NCI-H82 (cell line): ENCODE data around the gene TSPOAP1.

Experiments
- DNase-seq: peaks from one replicate; lab custom pipeline; 2025; lab: John Stamatoyannopoulos, UW

The TSPOAP1 gene

GRCh38 chr17:58363457-58364185 is 35.0 kb upstream of the TSPOAP1 start:
- no peak for DNase-seq

GRCh38 chr17:58362368-58363014 is 33.9 kb upstream of the TSPOAP1 start:
- no peak for DNase-seq

- no peak for DNase-seq
Measured at GRCh38 chr17:58360296-58361063, 31.9 kb upstream of the TSPOAP1 start.

- DNase-seq: no peak
Measured at GRCh38 chr17:58358408-58359172, 30.0 kb upstream of the TSPOAP1 start.

GRCh38 chr17:58357312-58358297 is 29.0 kb upstream of the TSPOAP1 start:
- no peak for DNase-seq

- DNase-seq: no peak
Measured at GRCh38 chr17:58356231-58356630, 27.6 kb upstream of the TSPOAP1 start.

- DNase-seq: no peak
Measured at GRCh38 chr17:58354541-58355216, 26.1 kb upstream of the TSPOAP1 start.

- DNase-seq: no peak
Measured at GRCh38 chr17:58353389-58353825, 24.8 kb upstream of the TSPOAP1 start.

- peak; percentile 65 for DNase-seq
Measured at GRCh38 chr17:58352596-58353388, 24.2 kb upstream of the TSPOAP1 start.

- peak; percentile 98 for DNase-seq
Measured at GRCh38 chr17:58351831-58352595, 23.4 kb upstream of the TSPOAP1 start, which contains the start of gene SUPT4H1. SUPT4H1 (minus strand) TSS chr17:58352201; CDS start chr17:58352135, 66 bp downstream.

- no peak for DNase-seq
Measured at GRCh38 chr17:58351182-58351581, 22.6 kb upstream of the TSPOAP1 start.

- DNase-seq: no peak
Measured at GRCh38 chr17:58348038-58348437, 19.4 kb upstream of the TSPOAP1 start.

- DNase-seq: no peak
Measured at GRCh38 chr17:58345500-58345899, 16.9 kb upstream of the TSPOAP1 start.

GRCh38 chr17:58344791-58345157 is 16.2 kb upstream of the TSPOAP1 start:
- no peak for DNase-seq

- no peak for DNase-seq
Measured at GRCh38 chr17:58344047-58344790, 15.6 kb upstream of the TSPOAP1 start.

GRCh38 chr17:58343131-58343530 is 14.5 kb upstream of the TSPOAP1 start:
- no peak for DNase-seq

- no peak for DNase-seq
Measured at GRCh38 chr17:58341861-58342475, 13.4 kb upstream of the TSPOAP1 start.
